ENCODE measurements around the gene RAB34.

- TF ChIP-seq, protein P1, sequence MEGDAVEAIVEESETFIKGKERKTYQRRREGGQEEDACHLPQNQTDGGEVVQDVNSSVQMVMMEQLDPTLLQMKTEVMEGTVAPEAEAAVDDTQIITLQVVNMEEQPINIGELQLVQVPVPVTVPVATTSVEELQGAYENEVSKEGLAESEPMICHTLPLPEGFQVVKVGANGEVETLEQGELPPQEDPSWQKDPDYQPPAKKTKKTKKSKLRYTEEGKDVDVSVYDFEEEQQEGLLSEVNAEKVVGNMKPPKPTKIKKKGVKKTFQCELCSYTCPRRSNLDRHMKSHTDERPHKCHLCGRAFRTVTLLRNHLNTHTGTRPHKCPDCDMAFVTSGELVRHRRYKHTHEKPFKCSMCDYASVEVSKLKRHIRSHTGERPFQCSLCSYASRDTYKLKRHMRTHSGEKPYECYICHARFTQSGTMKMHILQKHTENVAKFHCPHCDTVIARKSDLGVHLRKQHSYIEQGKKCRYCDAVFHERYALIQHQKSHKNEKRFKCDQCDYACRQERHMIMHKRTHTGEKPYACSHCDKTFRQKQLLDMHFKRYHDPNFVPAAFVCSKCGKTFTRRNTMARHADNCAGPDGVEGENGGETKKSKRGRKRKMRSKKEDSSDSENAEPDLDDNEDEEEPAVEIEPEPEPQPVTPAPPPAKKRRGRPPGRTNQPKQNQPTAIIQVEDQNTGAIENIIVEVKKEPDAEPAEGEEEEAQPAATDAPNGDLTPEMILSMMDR (IDR thresholded peaks at IDR 0.05) = no peak
- TF ChIP-seq POLR2A (IDR thresholded peaks at IDR 0.05) (no peak), EP300 (IDR thresholded peaks at IDR 0.05) (no peak), POLR2AphosphoS5 (IDR thresholded peaks at IDR 0.05) (no peak)
These were observed 30.4 kb upstream of the RAB34 start for GRCh38 chr17:28747801-28748750.
